Lower leg skin (tissue), 3 donors: ENCODE data around the gene TLL1.

ENCODE experiments used
- POLR2A ChIP-seq, 2 donors: fragments of 450-650 bp; IDR thresholded peaks; one replicate each; pipeline ENCODE4 v1.6.1; 2016 to 2017; ENCODE audit warnings: antibody characterized with exemption in 2 of 2, mild to moderate bottlenecking in 1 of 2, moderate library complexity in 1 of 2
- TF ChIP-seq, protein P1 (sequence below), 3 donors: fragments of 450-650 bp; IDR thresholded peaks; one replicate each; pipeline ENCODE4 v1.5.1; 2016; ENCODE audit warnings: antibody characterized with exemption in 3 of 3, mild to moderate bottlenecking in 3 of 3, moderate library complexity in 2 of 3

DNA sequence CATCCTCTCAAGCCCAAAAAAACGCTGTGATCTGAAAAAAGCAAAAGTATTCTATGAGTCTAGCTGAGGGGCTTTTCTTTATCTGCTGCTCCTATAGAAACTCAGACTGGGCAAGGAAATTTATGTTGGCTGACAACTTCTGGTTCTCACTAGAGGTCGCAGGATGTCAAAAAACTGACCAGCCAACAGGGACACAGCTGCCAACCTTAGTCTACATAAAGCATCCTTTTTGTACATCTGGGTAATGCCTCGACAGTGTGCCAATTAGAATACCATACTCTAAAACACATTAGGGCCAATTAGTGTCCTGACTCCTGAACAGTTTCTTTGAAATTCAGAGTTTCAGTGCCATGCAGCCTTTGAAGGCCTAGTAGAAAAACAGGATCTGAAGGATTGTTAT, 8.8 kb upstream of the TLL1 start:
- TF ChIP-seq, protein P1, sequence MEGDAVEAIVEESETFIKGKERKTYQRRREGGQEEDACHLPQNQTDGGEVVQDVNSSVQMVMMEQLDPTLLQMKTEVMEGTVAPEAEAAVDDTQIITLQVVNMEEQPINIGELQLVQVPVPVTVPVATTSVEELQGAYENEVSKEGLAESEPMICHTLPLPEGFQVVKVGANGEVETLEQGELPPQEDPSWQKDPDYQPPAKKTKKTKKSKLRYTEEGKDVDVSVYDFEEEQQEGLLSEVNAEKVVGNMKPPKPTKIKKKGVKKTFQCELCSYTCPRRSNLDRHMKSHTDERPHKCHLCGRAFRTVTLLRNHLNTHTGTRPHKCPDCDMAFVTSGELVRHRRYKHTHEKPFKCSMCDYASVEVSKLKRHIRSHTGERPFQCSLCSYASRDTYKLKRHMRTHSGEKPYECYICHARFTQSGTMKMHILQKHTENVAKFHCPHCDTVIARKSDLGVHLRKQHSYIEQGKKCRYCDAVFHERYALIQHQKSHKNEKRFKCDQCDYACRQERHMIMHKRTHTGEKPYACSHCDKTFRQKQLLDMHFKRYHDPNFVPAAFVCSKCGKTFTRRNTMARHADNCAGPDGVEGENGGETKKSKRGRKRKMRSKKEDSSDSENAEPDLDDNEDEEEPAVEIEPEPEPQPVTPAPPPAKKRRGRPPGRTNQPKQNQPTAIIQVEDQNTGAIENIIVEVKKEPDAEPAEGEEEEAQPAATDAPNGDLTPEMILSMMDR (IDR thresholded peaks at IDR 0.05): no peak
- no peak for TF ChIP-seq POLR2A (IDR thresholded peaks at IDR 0.05)
